Prostate gland (tissue), 2 donors: ENCODE results near the gene C11orf68.

Experiments
- CTCF ChIP-seq, 4 experiments: fragments of 200-600 bp in 2 of 4; fragments of 450-650 bp in 2 of 4; sonication (generic) in 2 of 4; IDR thresholded peaks; 1 replicate in 3 of 4; 2 replicates in 1 of 4; pipeline ENCODE4 v1.5.1; 2016 to 2019; ENCODE audit warnings: antibody characterized with exemption in 4 of 4, mild to moderate bottlenecking in 2 of 4, moderate library complexity in 2 of 4
- POLR2A ChIP-seq: fragments of 450-650 bp; IDR thresholded peaks from one replicate; pipeline ENCODE4 v1.6.1; 2016; ENCODE audit warnings: antibody characterized with exemption, mild to moderate bottlenecking
- POLR2AphosphoS5 ChIP-seq: sonication (generic); formaldehyde crosslinking; IDR thresholded peaks from one replicate; pipeline ENCODE4 v1.6.1; 2017; ENCODE audit warnings: antibody characterized with exemption

GRCh38 chr11:65919573-65920371 lies 910 bp upstream of the C11orf68 start:
- peak in 1 of 4 experiments; percentile 11 for TF ChIP-seq CTCF (IDR thresholded peaks at IDR 0.05)
- no peak for TF ChIP-seq POLR2A
- no peak for TF ChIP-seq POLR2AphosphoS5
